Central memory CD4-positive, alpha-beta T cell (primary cell): ENCODE results near the gene RND3.

Source experiments
- DNase-seq: peaks from one replicate; pipeline ENCODE4 v3.0.0; 2022

Gene RND3

DNA sequence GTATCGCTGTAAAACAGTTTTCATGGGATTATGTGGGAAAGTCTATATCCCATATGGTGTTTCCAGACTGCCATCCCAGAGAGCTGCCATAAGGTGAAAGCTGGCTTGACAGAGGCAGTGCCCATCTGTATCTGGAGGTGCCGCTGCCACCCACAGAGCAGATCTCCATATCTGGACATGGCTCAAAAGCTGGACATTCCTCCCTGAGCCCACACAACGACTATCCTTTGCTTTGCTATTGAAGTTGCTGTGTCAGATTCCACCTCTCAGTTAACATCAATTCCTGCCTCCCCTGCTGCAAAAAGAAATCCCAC lies 55.2 kb downstream of the RND3 start:
- DNase-seq = no peak

DNA sequence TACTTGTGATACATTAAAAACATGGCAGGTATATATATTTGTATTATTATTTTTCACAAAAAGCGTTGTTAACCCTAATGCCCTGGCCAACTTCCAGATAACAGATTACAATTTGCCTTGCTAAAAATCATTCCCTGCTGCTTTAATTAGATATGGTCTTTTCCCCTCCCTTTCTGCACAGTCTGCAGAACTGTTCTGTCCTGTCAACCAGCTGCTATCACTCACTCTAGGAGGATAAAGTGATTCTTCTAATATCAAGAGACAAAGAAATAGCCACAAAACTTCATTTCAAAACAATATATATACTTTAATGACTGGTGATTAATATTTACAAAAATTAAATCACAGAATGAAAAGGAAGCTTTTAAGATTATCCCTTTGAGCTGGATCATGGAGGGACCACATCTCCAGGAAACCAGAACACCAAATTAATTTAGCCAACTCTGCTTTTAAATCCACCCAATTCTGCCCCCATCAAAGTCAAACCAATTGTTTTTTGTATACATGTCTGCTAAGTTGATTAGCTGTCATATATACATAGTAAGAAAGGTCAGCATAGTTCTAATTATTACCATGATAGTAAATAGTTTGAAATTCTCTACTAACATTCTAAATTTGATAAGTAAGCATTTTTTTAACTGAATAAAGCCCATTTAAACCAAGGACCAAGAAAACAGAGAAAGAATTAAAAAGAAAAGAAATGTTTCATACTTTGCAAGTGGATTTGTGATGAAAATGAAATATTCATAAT lies 55.7 kb downstream of the RND3 start:
- DNase-seq = no peak

DNA sequence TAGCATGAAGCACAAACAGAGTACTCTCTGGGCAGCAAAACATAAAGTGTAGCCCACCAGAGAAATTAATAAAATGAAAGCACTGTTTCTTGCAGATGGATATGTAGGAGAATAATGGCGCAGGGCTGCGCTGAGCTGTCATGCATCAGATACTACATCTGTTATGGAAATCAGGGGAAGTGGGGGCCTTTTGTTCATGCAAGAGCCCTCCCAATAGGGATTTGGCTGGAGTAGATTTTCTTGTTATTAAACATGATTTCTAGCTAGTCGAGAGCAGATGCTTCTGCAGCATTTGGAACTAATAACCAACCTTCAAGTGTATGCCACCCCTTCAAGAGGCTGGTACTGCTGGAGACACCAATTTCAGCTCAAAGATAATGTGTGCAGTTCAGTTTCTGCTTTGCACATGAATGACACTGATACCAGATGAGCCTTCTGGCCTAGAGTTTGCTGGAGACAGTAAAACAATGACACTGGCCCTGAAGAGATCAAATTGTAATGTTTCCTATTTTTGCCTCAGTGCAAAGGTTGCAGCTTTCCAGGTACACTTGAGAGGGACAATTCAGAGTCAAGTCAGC lies 58.0 kb downstream of the RND3 start:
- DNase-seq = no peak

DNA sequence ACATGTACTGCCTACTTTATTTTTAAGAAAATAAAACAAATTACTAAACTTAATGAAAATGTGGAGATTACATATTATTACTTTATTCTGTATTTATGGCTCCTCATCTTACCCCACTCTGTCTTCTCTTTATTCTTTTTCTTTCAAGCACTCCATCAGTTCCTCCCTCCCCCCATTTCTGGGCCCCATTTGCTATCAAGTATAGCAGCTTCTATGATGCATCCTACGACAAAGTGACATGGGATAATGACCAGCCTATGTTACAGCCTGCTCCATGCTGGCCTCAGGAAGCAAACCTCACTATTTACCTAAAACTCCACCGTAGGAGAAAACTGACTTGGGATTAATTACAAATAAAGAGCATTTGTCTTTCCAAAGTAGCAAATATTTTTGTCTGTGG lies 58.8 kb downstream of the RND3 start:
- no peak for DNase-seq

DNA sequence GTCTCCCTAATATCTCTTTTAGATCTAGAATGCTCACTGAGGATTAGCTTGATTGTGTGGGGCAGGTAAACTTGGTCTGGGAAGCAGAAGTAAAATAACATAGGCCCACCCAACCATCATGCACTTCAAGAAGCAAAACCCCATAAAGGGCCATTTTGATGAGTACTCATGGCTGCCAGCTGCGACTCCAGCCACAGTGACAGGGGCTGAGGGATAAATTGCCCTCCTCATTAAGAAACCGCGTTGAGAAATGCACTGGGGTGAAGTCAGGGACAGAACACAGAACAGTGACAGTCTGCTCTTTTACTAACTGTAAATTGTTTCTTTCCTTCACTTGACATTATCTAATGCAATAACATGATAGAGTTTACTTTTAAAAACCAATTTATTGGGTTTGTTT lies 60.2 kb downstream of the RND3 start:
- no peak for DNase-seq

DNA sequence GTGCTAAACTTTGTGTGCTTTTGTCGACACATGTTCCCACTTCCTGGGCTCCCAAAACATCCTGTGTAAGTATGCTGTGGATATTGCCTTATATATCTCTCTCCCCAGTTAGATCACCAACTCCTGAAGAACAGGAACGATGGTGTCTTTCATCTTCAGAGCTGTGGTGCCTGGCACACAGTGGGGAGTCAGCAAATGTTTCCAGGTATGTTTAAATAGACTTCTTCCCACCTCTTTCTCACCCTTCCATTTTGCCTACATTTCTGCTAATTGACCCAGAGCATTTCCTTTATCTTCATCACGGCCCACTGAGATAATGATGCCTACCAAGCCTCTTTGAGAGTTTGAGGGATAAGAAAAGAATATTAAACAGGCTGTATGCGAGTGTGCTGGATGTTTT lies 60.7 kb downstream of the RND3 start:
- no peak for DNase-seq

DNA sequence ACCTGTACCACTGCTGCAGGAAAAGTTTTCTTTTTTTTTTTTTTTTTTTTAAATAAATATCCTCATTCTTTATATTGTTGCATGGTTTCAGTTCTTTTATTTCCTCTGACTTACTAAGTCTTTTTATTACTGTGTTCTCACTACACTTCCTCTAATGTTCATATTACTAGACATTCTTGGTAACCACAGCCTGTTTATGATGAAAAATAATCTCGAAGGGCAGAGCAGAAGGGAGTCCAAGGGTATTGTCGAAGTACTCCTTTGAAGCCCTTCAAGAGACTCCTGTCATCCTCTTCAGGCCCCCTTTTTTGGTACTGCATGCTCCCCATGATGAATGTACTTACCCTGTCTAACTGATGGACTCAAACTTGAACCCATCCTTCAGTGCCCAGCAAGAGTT lies 61.2 kb downstream of the RND3 start:
- DNase-seq = no peak

DNA sequence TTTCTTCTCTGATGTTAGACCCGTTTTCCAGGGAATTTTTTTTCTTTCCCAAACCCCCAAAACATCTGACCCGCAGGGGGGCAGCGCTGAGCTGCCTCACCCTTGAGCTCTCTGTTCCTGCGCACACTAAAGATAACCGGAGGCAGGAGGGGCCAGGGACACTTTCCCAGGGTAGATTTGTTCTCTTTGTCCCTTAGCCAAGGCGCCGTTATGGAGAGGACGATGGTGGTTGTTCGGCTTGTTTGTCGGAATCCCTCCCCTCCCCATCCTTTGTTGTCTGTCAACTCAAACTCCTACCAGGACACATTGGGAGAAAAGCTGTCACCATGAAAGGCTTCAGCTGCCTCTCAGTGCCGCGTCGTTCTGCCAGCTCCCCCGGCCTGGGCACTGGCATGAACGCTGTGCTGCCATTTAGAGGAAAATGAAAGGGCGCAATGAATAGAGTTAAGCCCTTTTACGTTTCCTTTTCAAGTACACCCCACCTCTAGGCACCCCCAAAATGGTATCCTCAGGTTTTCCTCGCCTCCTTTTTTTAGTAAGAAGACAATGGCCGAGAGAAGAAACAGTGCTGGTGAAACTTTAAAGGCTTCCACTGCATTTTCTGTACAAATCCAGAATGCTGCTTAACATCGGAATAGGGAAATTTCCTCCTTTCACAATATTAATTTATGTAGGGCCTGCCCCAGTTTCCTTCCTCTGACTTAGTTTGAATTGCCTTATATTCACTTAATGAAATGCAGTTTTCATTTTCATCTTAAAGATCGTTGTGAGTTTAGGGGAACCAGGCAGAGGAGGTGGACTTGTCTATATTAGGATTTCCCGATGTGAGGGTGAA lies 62.1 kb downstream of the RND3 start:
- DNase-seq = no peak

DNA sequence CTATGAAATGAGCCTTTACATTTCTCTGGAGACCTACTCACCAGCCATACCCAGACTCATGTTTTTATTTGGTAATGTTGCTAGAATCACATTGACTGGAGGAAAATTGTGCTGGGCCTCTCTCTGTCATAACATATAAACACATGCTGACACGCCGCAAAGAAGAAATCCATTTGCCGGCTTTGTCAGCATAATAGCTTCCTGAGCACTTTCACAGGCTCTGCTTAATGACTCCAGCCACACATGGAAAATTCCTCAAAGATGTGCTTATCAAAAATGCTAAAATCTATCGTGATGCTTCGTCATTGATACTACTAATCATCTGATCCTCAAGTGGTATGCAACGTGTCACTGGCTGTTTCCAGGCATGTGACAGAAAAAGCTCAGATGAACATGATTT lies 63.1 kb downstream of the RND3 start:
- DNase-seq = no peak

DNA sequence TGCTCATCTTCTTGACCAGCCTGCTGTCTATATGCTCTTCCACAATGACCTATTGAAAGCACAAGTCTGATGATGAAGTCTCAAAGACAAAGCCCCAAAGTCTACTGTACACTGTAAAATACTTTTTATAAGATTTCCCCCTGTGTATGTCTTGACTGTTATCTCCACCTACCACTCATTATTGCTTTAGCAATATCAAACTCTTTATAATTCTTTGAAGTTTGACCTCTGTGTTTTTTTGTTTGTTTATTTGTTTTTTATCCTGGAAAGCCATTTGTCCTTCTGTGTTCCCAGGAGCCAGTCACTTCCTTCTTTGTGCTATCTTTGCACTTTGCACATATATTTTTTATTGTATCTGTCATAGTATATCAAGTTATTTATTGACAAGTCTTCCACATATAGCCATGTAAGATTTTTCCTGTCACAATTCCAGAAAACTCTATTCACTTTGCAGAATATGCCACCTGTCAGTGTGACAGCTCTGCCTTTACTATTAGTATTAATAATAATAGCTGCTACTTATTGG lies 66.3 kb downstream of the RND3 start:
- DNase-seq = no peak

DNA sequence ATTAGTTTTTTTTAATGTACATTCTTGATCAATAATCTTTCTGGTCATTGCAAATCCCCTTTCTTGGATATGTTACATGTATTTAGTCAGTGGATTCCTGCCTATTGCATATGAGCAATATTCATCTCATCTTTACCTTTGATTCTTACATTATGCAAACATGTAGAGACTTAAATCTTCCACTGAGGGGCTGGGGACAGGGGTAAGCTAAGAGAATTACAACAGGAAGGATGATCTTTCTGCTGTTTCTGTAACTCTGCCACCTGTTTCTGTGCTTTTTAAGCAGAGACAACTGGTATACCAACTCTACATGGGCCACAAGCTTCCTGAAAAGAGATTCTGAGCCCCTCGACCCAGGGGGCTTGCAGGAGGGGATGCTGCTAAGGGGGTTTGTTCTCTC lies 68.6 kb downstream of the RND3 start:
- DNase-seq = no peak
